CD4-positive, alpha-beta T cell treated with Interleukin-21 for 1 hour (primary cell): ENCODE data around the gene GATC.

ENCODE experiments used
- DNase-seq: peaks from one replicate; pipeline ENCODE4 v3.0.0-alpha.2; 2020

GATC gene, protein sequence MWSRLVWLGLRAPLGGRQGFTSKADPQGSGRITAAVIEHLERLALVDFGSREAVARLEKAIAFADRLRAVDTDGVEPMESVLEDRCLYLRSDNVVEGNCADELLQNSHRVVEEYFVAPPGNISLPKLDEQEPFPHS

GRCh38 chr12:120445911-120446843 lies at the start of gene GATC, which contains the start of gene TRIAP1:
TSS of gene GATC (plus strand) at chr12:120446444. CDS start at chr12:120446481, 37 bp downstream.
TSS of gene TRIAP1 (minus strand) at chr12:120446384. CDS start at chr12:120446372, 12 bp downstream.
- DNase-seq, result peak; percentile 90

DNA sequence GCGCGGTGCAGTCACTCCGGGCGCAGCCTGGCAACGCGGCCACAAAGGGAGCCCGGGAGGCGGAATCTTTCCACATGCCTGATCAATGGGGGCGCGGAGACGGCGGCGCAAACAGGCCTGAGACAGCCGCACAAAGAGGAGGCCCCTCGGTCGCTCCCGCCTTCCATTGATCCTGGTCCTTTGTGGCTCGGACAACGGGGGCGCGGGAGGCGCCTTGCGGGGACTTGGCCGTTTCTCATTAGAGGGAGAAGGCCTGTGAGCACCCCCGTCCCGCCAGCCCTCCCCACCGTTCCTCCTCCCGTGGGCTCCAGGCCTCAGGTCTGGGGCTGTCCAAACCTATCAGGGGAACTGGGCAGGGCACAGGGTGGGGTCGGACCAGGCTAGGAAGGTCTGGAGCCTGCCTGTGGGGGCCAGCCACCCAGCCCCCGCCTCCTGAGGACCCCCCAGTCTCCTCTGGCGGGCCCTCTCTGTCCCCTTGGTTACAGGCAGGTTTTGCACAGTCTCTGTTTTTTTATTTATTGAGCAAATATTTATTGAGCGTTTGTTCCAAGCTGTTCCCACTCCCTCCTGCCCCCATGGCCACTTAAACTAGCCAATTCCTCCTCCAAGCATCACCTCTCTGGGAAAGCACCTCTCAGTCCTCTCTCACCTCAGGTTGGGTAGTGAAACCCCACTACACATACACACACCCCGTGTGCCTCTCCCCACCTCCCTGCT lies 48.3 kb upstream of the GATC start:
- no peak for DNase-seq

DNA sequence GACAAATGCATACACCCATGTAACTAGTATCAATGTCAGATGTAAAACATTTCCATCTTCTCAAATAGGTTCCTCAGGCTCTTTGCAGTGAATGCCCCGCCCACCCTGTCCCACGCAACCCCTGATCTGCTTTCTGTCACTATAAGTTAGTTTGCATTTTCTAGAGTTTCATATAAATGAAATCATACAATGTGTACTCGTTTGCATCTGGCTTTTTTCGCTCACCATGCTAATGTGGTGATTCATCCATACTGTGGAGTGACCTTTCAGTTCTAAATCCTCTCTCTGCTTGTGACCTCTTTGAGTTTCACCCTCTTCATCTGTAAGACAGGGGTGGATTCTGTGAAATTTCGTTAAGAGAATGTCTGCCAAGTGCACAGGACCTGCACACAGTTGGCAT lies 46.7 kb upstream of the GATC start:
- no peak for DNase-seq

- DNase-seq, result no peak
These were observed 44.0 kb upstream of the GATC start for GRCh38 chr12:120402217-120402616.

DNA sequence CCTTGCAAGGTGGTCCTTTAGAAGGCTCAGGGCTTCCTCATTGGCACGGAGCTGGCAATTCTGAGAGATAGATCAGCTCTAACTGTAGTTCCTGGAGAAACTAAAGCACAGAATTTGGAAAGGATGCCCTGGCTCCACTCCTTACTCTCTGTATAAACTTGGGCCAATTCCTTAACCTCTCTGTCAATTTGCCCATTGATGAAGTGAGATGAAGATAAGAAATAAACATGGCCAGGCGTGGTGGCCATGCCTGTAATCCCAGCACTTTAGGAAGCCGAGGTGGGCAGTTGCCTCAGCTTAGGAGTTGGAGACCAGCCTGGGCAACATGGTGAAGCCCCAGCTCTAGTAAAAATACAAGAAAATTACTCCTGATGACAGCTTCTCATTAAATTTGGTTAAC lies 42.4 kb upstream of the GATC start:
- DNase-seq, result no peak

DNA sequence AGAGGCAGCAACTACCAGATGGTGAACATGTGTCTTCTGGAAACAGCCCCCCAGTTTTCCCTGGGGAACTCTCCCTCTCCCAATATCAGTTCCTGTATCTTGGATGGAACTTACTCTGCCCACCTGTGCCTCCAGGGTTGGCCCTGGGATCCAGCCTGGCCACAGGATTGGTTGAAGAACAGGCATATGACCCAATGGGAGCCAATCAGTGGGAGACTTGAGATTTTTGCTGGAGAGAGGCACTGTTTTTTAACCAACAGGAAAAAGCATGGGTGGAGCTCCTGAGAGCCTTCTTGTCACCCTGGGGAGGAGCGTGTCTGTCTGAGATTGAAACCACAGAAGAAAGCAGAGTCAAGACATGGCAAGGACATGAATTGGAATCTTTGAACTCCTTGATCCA lies 42.0 kb upstream of the GATC start:
- no peak for DNase-seq

- no peak for DNase-seq
These were observed 40.2 kb upstream of the GATC start for GRCh38 chr12:120406069-120406468.

GRCh38 chr12:120406553-120406952 lies 39.7 kb upstream of the GATC start:
- DNase-seq, result no peak

DNA sequence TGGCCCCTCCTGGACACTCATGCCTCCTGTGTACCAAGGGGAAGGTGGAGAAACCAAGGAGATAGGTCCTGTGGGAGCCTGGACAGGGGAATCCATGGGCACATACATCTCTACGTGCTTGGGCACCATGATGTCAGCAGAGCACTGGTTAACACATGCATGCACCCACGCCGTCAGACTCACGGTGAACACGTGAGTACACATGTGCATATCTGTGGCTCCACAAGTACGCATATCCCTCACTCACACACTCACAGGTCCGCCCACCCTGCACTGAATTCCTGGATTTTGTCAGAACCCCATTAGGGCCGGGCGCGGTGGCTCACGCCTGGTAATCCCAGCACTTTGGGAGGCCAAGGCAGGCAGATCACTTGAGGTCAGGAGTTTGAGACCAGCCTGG lies 37.5 kb upstream of the GATC start:
- DNase-seq, result no peak

GRCh38 chr12:120412421-120412820 lies 33.8 kb upstream of the GATC start:
- DNase-seq, result no peak

DNA sequence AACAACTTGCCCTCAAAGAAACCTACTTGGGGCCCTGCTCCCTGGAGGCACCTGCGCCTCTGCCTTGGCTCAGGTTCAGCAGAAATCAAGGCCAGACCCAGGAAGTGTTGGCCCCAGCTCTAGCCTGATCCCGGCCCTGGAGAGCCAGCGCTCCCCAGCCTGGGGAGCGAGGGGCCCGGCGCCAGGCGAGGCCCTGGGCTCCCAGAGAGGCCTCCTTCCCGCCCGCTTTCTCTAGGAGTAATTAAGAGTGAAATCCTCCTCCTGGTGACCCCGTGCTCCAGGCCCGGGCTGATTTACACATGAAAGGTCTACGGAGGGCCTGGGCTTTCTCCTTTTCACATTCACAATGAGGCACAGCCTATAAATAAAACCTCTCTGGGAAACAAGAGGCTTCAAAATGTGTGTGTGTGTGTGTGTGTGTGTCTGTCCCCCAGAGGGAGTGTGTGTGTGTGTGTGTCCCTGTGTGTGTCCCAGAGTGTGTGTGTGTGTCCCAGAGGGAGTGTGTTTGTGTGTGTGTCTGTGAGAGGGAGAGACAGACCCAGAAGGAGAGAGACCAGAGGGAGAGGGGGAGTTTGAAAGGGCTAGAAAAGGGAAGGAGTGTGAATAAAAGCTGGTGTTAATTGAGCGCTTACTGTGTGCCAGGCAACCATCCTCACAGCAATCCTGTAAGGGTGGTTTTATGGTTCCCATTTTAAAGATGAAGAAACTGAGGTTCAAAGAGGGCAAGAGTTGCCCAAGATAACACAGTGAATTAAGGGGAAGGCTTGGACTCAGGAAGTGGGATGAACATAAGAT lies 32.1 kb upstream of the GATC start:
- no peak for DNase-seq

GRCh38 chr12:120416490-120417216 lies 29.6 kb upstream of the GATC start:
- DNase-seq, result no peak

DNA sequence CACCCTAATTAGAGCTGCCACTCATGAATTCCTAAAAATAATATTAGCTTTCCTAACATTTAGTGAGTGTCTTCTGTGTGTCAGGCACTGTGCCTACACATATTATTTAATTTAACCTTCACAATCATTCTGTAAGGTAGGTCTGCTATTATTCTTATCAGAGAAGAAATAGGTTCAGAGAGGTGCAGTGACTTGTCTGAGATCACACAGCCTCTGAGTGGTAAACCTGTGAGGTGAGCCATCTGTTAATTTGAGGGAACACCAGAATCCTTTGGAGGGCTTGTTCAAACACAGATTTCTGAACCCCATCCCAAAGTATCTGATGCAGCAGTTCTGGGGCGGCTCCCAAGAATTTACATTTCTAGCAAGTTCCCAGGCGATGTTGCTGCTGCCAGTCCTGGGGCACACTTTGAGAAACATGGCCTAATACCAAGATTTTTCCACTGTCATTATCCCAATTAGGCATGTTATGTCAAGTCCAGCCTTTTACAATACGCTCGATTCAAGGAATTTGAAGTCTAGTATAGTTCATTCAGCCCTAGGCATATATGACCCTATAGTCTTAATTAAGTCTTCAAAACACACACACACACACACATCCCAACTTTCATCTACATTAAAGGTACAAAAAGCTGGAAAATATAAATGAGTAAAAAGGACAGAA lies 28.2 kb upstream of the GATC start:
- no peak for DNase-seq

- DNase-seq, result no peak
These were observed 24.5 kb upstream of the GATC start for GRCh38 chr12:120421701-120422100.

DNA sequence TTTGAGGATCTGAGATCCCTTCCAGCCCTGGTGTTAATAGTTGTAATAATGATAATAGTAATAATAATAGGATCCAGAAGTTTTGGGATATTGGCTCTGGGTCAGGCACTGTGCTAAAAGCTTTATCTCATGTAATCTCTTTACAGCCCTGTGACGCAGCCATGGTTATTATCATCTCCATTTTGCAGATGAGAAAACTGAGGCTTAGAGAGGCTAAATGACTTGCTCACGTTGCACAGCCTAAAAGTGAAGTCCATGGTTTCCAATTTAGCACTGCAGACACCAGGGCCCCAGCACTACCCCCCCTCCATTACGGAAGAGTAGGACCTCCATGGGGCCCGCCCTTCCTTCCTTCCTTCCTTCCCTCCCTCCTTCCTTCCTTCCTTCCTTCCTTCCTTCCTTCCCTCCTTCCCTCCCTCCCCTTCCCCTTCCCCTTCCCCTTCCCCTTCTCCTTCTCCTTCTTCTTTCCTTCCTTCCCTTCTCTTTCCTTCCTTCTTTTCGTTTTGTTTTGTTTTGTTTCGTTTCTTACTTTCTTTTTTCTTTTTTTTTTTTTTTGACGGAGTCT lies 23.3 kb upstream of the GATC start:
- DNase-seq, result no peak

DNA sequence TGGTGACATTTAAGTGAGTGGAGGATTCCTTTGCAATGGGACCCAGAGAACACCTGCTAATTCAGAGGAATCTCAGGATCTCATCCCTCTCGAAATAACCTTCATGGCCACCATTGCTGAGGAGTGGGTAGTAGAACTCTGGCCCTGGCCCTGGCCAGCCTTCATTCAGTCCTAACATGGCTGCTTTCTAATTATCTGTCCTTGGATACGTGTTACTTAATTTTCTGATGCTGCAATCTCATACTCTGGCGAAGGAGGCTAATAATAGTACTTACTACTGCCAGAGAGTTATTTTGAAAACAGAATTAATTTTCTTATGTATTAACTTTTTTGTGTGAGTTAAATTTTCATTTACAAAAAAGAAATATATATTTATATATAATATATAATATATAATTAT lies 20.4 kb upstream of the GATC start:
- no peak for DNase-seq

GRCh38 chr12:120428597-120429229 lies 17.5 kb upstream of the GATC start:
- DNase-seq, result no peak

DNA sequence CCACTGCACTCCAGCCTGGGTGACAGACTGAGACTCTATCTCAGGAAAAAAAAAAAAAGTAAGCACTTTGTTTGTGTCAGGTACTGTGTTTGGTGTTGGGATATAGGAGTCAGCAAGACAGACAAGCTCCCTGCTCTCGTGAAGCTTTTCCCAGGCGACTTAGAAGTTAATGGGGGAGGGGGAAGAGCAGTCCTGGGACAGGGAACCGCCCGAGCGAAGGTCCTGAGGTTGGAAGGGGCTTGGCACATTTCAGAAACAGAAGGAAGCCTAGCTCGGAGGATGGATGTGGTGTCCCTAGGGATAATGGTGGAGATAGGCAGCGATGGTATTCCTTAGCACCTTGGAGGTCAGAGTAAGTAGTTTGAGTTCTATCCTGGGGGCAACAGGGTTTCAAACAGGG lies 16.9 kb upstream of the GATC start:
- DNase-seq, result no peak

DNA sequence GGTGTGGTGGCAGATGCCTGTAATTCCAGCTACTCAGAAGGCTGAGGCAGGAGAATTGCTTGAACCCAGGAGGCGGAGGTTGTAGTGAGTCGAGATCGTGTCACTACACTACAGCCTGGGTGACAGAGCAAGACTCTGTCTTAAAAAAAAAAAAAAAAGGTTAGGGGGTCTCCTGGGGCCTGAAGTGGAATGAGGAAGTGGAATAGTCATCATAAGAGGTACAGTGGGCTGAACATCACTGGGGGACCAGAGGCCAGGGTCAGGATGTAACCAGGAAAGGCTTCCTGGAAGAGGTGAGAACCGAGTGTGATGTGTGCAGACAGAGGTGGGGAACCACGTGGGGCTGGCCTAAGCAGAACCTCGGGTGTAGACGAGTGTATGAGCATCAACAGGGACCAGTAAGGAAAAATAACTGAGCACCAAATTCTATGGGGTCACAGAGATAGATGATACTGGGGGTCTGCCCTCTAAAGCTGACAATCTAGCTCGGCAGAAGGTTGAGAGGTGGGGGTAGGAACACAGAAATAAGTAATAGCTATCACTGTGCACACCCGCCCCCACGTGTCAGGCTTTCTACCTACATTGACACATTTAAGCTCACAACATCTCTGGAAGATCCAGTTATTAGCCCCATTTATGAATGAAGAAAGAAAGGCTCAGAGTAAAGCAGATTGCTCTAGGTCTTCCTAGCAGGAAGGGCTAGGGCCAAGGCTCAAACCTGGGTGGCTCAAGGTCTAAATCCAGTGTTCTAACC lies 13.3 kb upstream of the GATC start:
- no peak for DNase-seq
